Stomach (tissue), 4 donors: ENCODE measurements around the gene ART4.

ENCODE experiments used
- CTCF ChIP-seq, 7 experiments: fragments of 450-650 bp in 4 of 7; fragments of 200-600 bp in 3 of 7; sonication (generic) in 3 of 7; IDR thresholded peaks; one replicate each; pipeline ENCODE4 v1.5.1; 2016 to 2019; ENCODE audit warnings: antibody characterized with exemption in 7 of 7, control low read depth in 2 of 7, mild to moderate bottlenecking in 1 of 7
- POLR2AphosphoS5 ChIP-seq, 3 donors: sonication (generic); formaldehyde crosslinking; IDR thresholded peaks; one replicate each; pipeline ENCODE4 v1.6.1; 2016; ENCODE audit warnings: antibody characterized with exemption in 3 of 3

DNA sequence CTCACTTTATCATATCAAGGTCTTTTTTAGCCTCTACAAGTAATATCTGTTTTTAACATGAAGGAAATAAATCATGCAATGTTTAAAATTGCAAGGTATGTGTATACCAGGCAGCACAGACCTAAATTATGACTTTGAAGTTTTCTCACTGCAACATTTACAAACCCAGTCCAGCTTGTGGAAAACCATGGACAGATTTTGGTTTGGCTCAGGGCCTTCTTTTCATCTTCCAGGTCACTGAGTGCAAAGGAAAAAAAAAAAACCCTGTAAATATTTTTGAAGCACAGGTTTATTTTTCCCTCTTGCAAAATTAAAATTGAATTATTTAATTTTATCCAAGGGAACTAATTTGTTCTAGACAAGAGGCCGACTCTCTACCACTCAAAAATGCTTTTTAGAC is 28.6 kb upstream of the ART4 start:
- no peak for TF ChIP-seq CTCF (IDR thresholded peaks at IDR 0.05)
- TF ChIP-seq POLR2AphosphoS5 (IDR thresholded peaks at IDR 0.05), result no peak
